ENCODE results near the gene PITHD1. TPM values are rescaled to one million over a fixed set of nuclear protein-coding genes. Genes with fewer than 3 reads are reported as not detected.
"Not testable (repeated sequence)": the region's sequence is repeated elsewhere in the genome, so short reads cannot be mapped to it uniquely, and the experiment has no call there.

The PITHD1 gene
- total RNA-seq: 10 to 100 TPM; 78.3 to 82.1 TPM
- polyA plus RNA-seq: 10 to 100 TPM; 65.3 to 82.2 TPM

GRCh38 chr1:23777979-23778814, at the start of gene PITHD1:
Gene PITHD1, plus strand, starts transcription at chr1:23778418. Its CDS starts 98 bp downstream, at chr1:23778516.
- H3K9me3 Mint-ChIP-seq: no peaks in the 10 kb centered on the region
- Histone ChIP-seq H3K27ac (ENCODE audit: low read depth, low read length) (peak within 1 kb of the TSS; percentile 81), H3K9me3 (ENCODE audit: control insufficient read depth in 1 of 2, low read length in 2 of 2) (no peaks in the 10 kb centered on the region), H3K27me3 (ENCODE audit: insufficient read depth, low read length) (no peaks in the 10 kb centered on the region), H3K4me3 (ENCODE audit: low read length in 2 of 2) (peak within 1 kb of the TSS; percentile 88 to 97), H3K4me1 (ENCODE audit: insufficient read depth, low read length) (peaks cover 26% of the 10 kb centered on the region), H3K36me3 (ENCODE audit: insufficient read depth, low read length) (peaks cover 5% of the 10 kb centered on the region)
- H3K4me3 Mint-ChIP-seq: peak within 1 kb of the TSS; percentile 90 to 96 (median 94)
- ChIA-PET CTCF (ENCODE audit: partially characterized antibody) (interaction anchor here (0.7 to 2.9 kb wide), 4 partner anchors 20 to 78 kb away, joined by 3 to 11 read pairs (median 3); no protein-coding TSS in a partner anchor), POLR2A (ENCODE audit: partially characterized antibody) (interaction anchor here (0.6 to 8.6 kb wide), 12 partner anchors 9 to 356 kb away, joined by 3 to 70 read pairs (median 4); partner anchors contain the start of genes ELOA, GALE, HMGCL and LYPLA2)
- peak within 1 kb of the TSS; percentile 89 to 99 (median 98) for H3K27ac Mint-ChIP-seq
- peaks cover 11 to 28% of the 10 kb centered on the region in 2 donors for H3K36me3 Mint-ChIP-seq
- H3K27me3 Mint-ChIP-seq: no peaks in the 10 kb centered on the region
- peak; percentile 80 to 87 (median 85) for DNase-seq
- intact Hi-C loops (cut with micrococcal nuclease): loop anchor here (1.0 to 5.0 kb wide), 4 partner anchors 13 to 181 kb away; partner anchors contain the start of genes ELOA, GALE, LYPLA2 and PNRC2
- peaks cover 19 to 39% (median 27%) of the 10 kb centered on the region in 4 donors for H3K4me1 Mint-ChIP-seq

- Histone ChIP-seq H3K4me1 (ENCODE audit: insufficient read depth, low read length) (no peaks in the 10 kb centered on the region), H3K36me3 (ENCODE audit: insufficient read depth, low read length) (no peaks in the 10 kb centered on the region), H3K9me3 (ENCODE audit: control insufficient read depth in 1 of 2, low read length in 2 of 2) (no peaks in the 10 kb centered on the region), H3K27ac (ENCODE audit: low read depth, low read length) (no peak overlapping the region), H3K4me3 (ENCODE audit: low read length in 2 of 2) (no peak overlapping the region), H3K27me3 (ENCODE audit: insufficient read depth, low read length) (no peaks in the 10 kb centered on the region)
- Mint-ChIP-seq H3K9me3 (no peaks in the 10 kb centered on the region), H3K4me3 (no peak overlapping the region), H3K36me3 (no peaks in the 10 kb centered on the region), H3K4me1 (peaks cover 0 to 3% (median 0%) of the 10 kb centered on the region in 4 donors), H3K27ac (no peak overlapping the region), H3K27me3 (no peaks in the 10 kb centered on the region)
- intact Hi-C loops (cut with micrococcal nuclease): no loop called here
- DNase-seq: no peak
- POLR2A ChIA-PET (ENCODE audit: partially characterized antibody): interaction anchor here (1.1 kb wide), 1 partner anchor 13 kb away, joined by 3 read pairs; no protein-coding TSS in a partner anchor
- CTCF ChIA-PET (ENCODE audit: partially characterized antibody): no interaction called here
Observed at GRCh38 chr1:23732363-23733224, 45.6 kb upstream of the PITHD1 start.

GRCh38 chr1:23733281-23733680, 44.9 kb upstream of the PITHD1 start:
- H3K36me3 Mint-ChIP-seq; H3K4me3 Mint-ChIP-seq; intact Hi-C loops (cut with micrococcal nuclease); H3K27ac Mint-ChIP-seq; H3K4me1 Mint-ChIP-seq; H3K4me1 ChIP-seq (ENCODE audit: insufficient read depth, low read length); H3K27me3 Mint-ChIP-seq; H3K4me3 ChIP-seq (ENCODE audit: low read length in 2 of 2); H3K9me3 ChIP-seq (ENCODE audit: control insufficient read depth in 1 of 2, low read length in 2 of 2); DNase-seq; H3K36me3 ChIP-seq (ENCODE audit: insufficient read depth, low read length); CTCF ChIA-PET (ENCODE audit: partially characterized antibody); H3K27ac ChIP-seq (ENCODE audit: low read depth, low read length); POLR2A ChIA-PET (ENCODE audit: partially characterized antibody); H3K9me3 Mint-ChIP-seq; H3K27me3 ChIP-seq (ENCODE audit: insufficient read depth, low read length): not testable (repeated sequence)

- CTCF ChIA-PET (ENCODE audit: partially characterized antibody): no interaction called here
- intact Hi-C loops (cut with micrococcal nuclease): no loop called here
- H3K27ac Mint-ChIP-seq: no peak overlapping the region
Observed at GRCh38 chr1:23736437-23737134, 41.6 kb upstream of the PITHD1 start.

GRCh38 chr1:23741609-23742008, 36.6 kb upstream of the PITHD1 start:
- intact Hi-C loops (cut with micrococcal nuclease): loop anchor here (5.0 kb wide), 1 partner anchor 36 kb away; the partner anchor contains the start of gene PITHD1
- H3K27ac ChIP-seq (ENCODE audit: low read depth, low read length): no peak overlapping the region
- H3K27me3 Mint-ChIP-seq: no peaks in the 10 kb centered on the region
- ChIA-PET CTCF (ENCODE audit: partially characterized antibody) (interaction anchor here (1.0 kb wide), 1 partner anchor 30 kb away, joined by 3 read pairs; no protein-coding TSS in a partner anchor), POLR2A (ENCODE audit: partially characterized antibody) (no interaction called here)
- no peaks in the 10 kb centered on the region for H3K27me3 ChIP-seq (ENCODE audit: insufficient read depth, low read length)
- H3K4me3 ChIP-seq (ENCODE audit: low read length in 2 of 2): no peak overlapping the region
- peaks cover 2 to 17% of the 10 kb centered on the region in 2 donors for H3K36me3 Mint-ChIP-seq
- H3K4me1 Mint-ChIP-seq: peaks cover 21 to 38% (median 29%) of the 10 kb centered on the region in 4 donors
- no peaks in the 10 kb centered on the region for H3K9me3 Mint-ChIP-seq
- no peaks in the 10 kb centered on the region for H3K36me3 ChIP-seq (ENCODE audit: insufficient read depth, low read length)
- H3K27ac Mint-ChIP-seq: peak overlapping the region in 3 of 7 donors; percentile 85 to 95 (median 95)
- H3K9me3 ChIP-seq (ENCODE audit: control insufficient read depth in 1 of 2, low read length in 2 of 2): no peaks in the 10 kb centered on the region
- H3K4me1 ChIP-seq (ENCODE audit: insufficient read depth, low read length): peaks cover 35% of the 10 kb centered on the region
- H3K4me3 Mint-ChIP-seq: peak overlapping the region in 4 of 8 donors; percentile 91 to 95 (median 92)
- DNase-seq: no peak

More at GRCh38 chr1:23736437-23737134, 41.6 kb upstream of the PITHD1 start:
- Histone ChIP-seq H3K4me3 (ENCODE audit: low read length in 2 of 2) (no peak overlapping the region), H3K27ac (ENCODE audit: low read depth, low read length) (no peak overlapping the region), H3K36me3 (ENCODE audit: insufficient read depth, low read length) (no peaks in the 10 kb centered on the region), H3K27me3 (ENCODE audit: insufficient read depth, low read length) (no peaks in the 10 kb centered on the region), H3K9me3 (ENCODE audit: control insufficient read depth in 1 of 2, low read length in 2 of 2) (no peaks in the 10 kb centered on the region), H3K4me1 (ENCODE audit: insufficient read depth, low read length) (no peaks in the 10 kb centered on the region)
- Mint-ChIP-seq H3K4me3 (no peak overlapping the region), H3K27me3 (no peaks in the 10 kb centered on the region), H3K9me3 (no peaks in the 10 kb centered on the region), H3K4me1 (peaks cover 0 to 2% (median 0%) of the 10 kb centered on the region in 4 donors), H3K36me3 (no peaks in the 10 kb centered on the region)
- no peak for DNase-seq
- POLR2A ChIA-PET (ENCODE audit: partially characterized antibody): no interaction called here

GRCh38 chr1:23742670-23743286, 35.4 kb upstream of the PITHD1 start:
- ChIA-PET POLR2A (ENCODE audit: partially characterized antibody) (interaction anchor here (0.8 to 3.2 kb wide), 10 partner anchors 9 to 82 kb away, joined by 3 to 40 read pairs (median 7); partner anchors contain the start of genes HMGCL, LYPLA2, PITHD1 and RPL11), CTCF (ENCODE audit: partially characterized antibody) (interaction anchor here (2.3 kb wide), 1 partner anchor 29 kb away, joined by 8 read pairs; no protein-coding TSS in a partner anchor)
- no peaks in the 10 kb centered on the region for H3K27me3 Mint-ChIP-seq
- no peaks in the 10 kb centered on the region for H3K9me3 Mint-ChIP-seq
- Histone ChIP-seq H3K4me1 (ENCODE audit: insufficient read depth, low read length) (peaks cover 45% of the 10 kb centered on the region), H3K36me3 (ENCODE audit: insufficient read depth, low read length) (no peaks in the 10 kb centered on the region), H3K4me3 (ENCODE audit: low read length in 2 of 2) (peak overlapping the region; percentile 75 to 89), H3K27me3 (ENCODE audit: insufficient read depth, low read length) (no peaks in the 10 kb centered on the region), H3K9me3 (ENCODE audit: control insufficient read depth in 1 of 2, low read length in 2 of 2) (no peaks in the 10 kb centered on the region), H3K27ac (ENCODE audit: low read depth, low read length) (peak overlapping the region; percentile 87)
- peak overlapping the region; percentile 86 to 95 (median 91) for H3K4me3 Mint-ChIP-seq
- H3K36me3 Mint-ChIP-seq: peaks cover 7 to 25% of the 10 kb centered on the region in 2 donors
- intact Hi-C loops (cut with micrococcal nuclease): loop anchor here (1.0 to 5.0 kb wide), 2 partner anchors 35 to 51 kb away; partner anchors contain the start of genes PITHD1 and RPL11
- H3K4me1 Mint-ChIP-seq: peaks cover 31 to 50% (median 40%) of the 10 kb centered on the region in 4 donors
- DNase-seq: no peak
- H3K27ac Mint-ChIP-seq: peak overlapping the region; percentile 85 to 95 (median 94)

Data from CD4-positive, alpha-beta memory T cell (primary cell).